ENCODE measurements around the gene SLC6A11. TPM values are rescaled to one million over a fixed set of nuclear protein-coding genes. Genes with fewer than 3 reads are reported as not detected.
A peak's percentile ranks its signal among the peaks of the same experiment; 100 is the strongest.

Gene SLC6A11
- total RNA-seq, 1 experiment from 2014 or later, result not detected

- no TSS peak for BruUV-seq (replicated peaks)
- no peak overlapping the region for H3K27ac Mint-ChIP-seq (ENCODE audit: unreplicated experiment)
- ChIA-PET POLR2A (no interaction called here), CTCF (no interaction called here)
- H3K4me3 ChIP-seq (ENCODE audit: low read depth, low read length), result no peak overlapping the region
- no peak overlapping the region for H3K4me3 Mint-ChIP-seq (ENCODE audit: unreplicated experiment)
- H3K4me1 Mint-ChIP-seq (ENCODE audit: low read depth, unreplicated experiment), result no peaks in the 10 kb centered on the region
- no peaks in the 10 kb centered on the region for H3K9me3 Mint-ChIP-seq (ENCODE audit: unreplicated experiment)
- H3K9me3 ChIP-seq, result no peaks in the 10 kb centered on the region
- TF ChIP-seq, protein P1, sequence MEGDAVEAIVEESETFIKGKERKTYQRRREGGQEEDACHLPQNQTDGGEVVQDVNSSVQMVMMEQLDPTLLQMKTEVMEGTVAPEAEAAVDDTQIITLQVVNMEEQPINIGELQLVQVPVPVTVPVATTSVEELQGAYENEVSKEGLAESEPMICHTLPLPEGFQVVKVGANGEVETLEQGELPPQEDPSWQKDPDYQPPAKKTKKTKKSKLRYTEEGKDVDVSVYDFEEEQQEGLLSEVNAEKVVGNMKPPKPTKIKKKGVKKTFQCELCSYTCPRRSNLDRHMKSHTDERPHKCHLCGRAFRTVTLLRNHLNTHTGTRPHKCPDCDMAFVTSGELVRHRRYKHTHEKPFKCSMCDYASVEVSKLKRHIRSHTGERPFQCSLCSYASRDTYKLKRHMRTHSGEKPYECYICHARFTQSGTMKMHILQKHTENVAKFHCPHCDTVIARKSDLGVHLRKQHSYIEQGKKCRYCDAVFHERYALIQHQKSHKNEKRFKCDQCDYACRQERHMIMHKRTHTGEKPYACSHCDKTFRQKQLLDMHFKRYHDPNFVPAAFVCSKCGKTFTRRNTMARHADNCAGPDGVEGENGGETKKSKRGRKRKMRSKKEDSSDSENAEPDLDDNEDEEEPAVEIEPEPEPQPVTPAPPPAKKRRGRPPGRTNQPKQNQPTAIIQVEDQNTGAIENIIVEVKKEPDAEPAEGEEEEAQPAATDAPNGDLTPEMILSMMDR (IDR thresholded peaks at IDR 0.05; ENCODE audit: insufficient read depth in 1 of 2, low read depth in 1 of 2, low read length in 1 of 2, severe bottlenecking in 1 of 2, unreplicated experiment in 1 of 2), result no peak
- no peak for DNase-seq
- no peaks in the 10 kb centered on the region for H3K4me1 ChIP-seq
- no peaks in the 10 kb centered on the region for H3K36me3 Mint-ChIP-seq (ENCODE audit: insufficient read depth, unreplicated experiment)
- intact Hi-C loops (cut with micrococcal nuclease; ENCODE audit: unreplicated experiment), result no loop called here
- no peaks in the 10 kb centered on the region for H3K27me3 ChIP-seq (replicated peaks; ENCODE audit: control insufficient read depth, insufficient read depth, low read length)
- no peaks in the 10 kb centered on the region for H3K36me3 ChIP-seq (ENCODE audit: control insufficient read depth, insufficient read depth, low read length)
- peaks cover 4% of the 10 kb centered on the region for H3K27me3 Mint-ChIP-seq (ENCODE audit: insufficient read depth, unreplicated experiment)
Measured at GRCh38 chr3:10962481-10963036, 146.5 kb downstream of the SLC6A11 start.

DNA sequence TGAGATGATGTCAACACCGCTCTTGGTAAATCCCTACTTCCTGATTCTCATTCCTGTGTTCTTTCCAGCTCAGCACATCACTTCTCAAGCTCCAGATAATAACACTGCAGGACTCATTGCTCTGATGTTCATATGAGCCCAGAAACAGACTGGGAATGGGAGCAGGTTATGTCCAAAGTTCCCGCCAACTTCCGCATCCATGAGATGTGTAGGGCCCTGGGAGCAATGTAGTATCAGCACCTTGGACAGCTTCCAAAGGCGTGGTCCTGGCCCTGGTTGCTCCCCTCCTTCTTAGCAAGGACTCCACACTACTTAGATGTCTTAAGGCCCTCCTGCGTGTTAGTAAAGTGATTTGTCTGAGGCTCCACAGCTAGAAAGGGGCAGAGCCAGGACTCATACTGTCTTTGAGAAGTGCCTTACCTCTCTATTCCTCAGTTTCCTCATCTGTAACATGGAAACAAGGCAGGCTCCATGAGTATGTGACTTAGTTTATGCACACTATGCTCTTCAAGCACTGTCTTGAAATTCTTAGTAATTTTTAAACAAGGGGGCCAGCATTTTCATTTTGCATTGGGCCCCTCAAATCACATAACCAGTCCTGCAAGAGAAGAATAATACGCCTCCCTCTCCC lies 148.6 kb downstream of the SLC6A11 start:
- no peaks in the 10 kb centered on the region; the same call in 1 of the 2 replicates for H3K27me3 ChIP-seq (replicated peaks; ENCODE audit: control insufficient read depth, insufficient read depth, low read length)
- TF ChIP-seq, protein P1 (IDR thresholded peaks at IDR 0.05; ENCODE audit: insufficient read depth in 1 of 2, low read depth in 1 of 2, low read length in 1 of 2, severe bottlenecking in 1 of 2, unreplicated experiment in 1 of 2), result no peak
- intact Hi-C loops (cut with micrococcal nuclease; ENCODE audit: unreplicated experiment), result no loop called here
- ChIA-PET POLR2A (no interaction called here), CTCF (no interaction called here)
- H3K4me1 Mint-ChIP-seq (ENCODE audit: low read depth, unreplicated experiment), result no peaks in the 10 kb centered on the region
- no peaks in the 10 kb centered on the region for H3K4me1 ChIP-seq
- H3K4me3 Mint-ChIP-seq (ENCODE audit: unreplicated experiment), result no peak overlapping the region
- no TSS peak for BruUV-seq (replicated peaks)
- H3K9me3 ChIP-seq, result no peaks in the 10 kb centered on the region
- H3K9me3 Mint-ChIP-seq (ENCODE audit: unreplicated experiment), result no peaks in the 10 kb centered on the region
- peak in 1 of 2 experiments; percentile 46 for DNase-seq
- no peaks in the 10 kb centered on the region for H3K36me3 ChIP-seq (ENCODE audit: control insufficient read depth, insufficient read depth, low read length)
- H3K4me3 ChIP-seq (ENCODE audit: low read depth, low read length), result no peak overlapping the region
- H3K27me3 Mint-ChIP-seq (ENCODE audit: insufficient read depth, unreplicated experiment), result peaks cover 13% of the 10 kb centered on the region
- H3K36me3 Mint-ChIP-seq (ENCODE audit: insufficient read depth, unreplicated experiment), result no peaks in the 10 kb centered on the region
- no peak overlapping the region for H3K27ac Mint-ChIP-seq (ENCODE audit: unreplicated experiment)

DNA sequence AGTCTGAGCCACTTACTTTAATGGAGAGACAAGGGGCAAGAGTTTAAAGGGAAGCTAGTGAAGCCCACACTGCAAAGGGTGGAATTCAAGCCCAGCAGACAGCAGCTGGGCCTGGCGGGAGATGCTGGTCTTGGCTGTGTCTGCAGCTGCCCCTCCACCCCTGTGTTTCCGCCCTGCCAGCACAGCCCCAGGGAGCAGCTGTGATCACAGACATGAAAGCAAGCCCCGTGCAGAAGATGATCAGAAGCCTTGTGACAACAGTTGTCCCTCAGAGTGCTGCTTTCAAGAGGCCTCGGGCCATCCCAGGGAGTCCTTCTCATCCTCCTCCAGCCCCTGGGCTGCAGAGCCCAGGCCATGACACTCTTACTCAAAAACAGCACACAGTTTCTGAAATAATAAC lies 152.4 kb downstream of the SLC6A11 start:
- Histone ChIP-seq H3K4me3 (ENCODE audit: low read depth, low read length) (no peak overlapping the region), H3K4me1 (no peaks in the 10 kb centered on the region), H3K36me3 (ENCODE audit: control insufficient read depth, insufficient read depth, low read length) (no peaks in the 10 kb centered on the region), H3K27me3 (replicated peaks; ENCODE audit: control insufficient read depth, insufficient read depth, low read length) (no peaks in the 10 kb centered on the region; the same call in 1 of the 2 replicates), H3K9me3 (no peaks in the 10 kb centered on the region)
- no peak overlapping the region for H3K27ac Mint-ChIP-seq (ENCODE audit: unreplicated experiment)
- no peak for DNase-seq
- no peaks in the 10 kb centered on the region for H3K36me3 Mint-ChIP-seq (ENCODE audit: insufficient read depth, unreplicated experiment)
- no peak overlapping the region for H3K4me3 Mint-ChIP-seq (ENCODE audit: unreplicated experiment)
- POLR2A ChIA-PET, result no interaction called here
- intact Hi-C loops (cut with micrococcal nuclease; ENCODE audit: unreplicated experiment), result no loop called here
- H3K4me1 Mint-ChIP-seq (ENCODE audit: low read depth, unreplicated experiment), result no peaks in the 10 kb centered on the region
- CTCF ChIA-PET, result no interaction called here
- no TSS peak for BruUV-seq (replicated peaks)
- no peaks in the 10 kb centered on the region for H3K9me3 Mint-ChIP-seq (ENCODE audit: unreplicated experiment)
- TF ChIP-seq, protein P1 (IDR thresholded peaks at IDR 0.05; ENCODE audit: insufficient read depth in 1 of 2, low read depth in 1 of 2, low read length in 1 of 2, severe bottlenecking in 1 of 2, unreplicated experiment in 1 of 2), result no peak
- peaks cover 15% of the 10 kb centered on the region for H3K27me3 Mint-ChIP-seq (ENCODE audit: insufficient read depth, unreplicated experiment)
